ENCODE measurements around the gene DLG2. TPM values are rescaled to one million over a fixed set of nuclear protein-coding genes. Genes with fewer than 3 reads are reported as not detected.

DLG2 gene
- total RNA-seq, 1 donor from 2014 or later = 1.8 TPM

- no peak for DNase-seq (ENCODE audit: low read depth)
- Mint-ChIP-seq H3K9me3 (ENCODE audit: unreplicated experiment) (no peaks in the 10 kb centered on the region), H3K27ac (ENCODE audit: unreplicated experiment) (peak overlapping the region; percentile 28), H3K36me3 (ENCODE audit: low read depth, unreplicated experiment) (no peaks in the 10 kb centered on the region), H3K4me1 (ENCODE audit: low read depth, unreplicated experiment) (no peaks in the 10 kb centered on the region), H3K27me3 (ENCODE audit: low read depth, unreplicated experiment) (no peaks in the 10 kb centered on the region), H3K4me3 (ENCODE audit: unreplicated experiment) (no peak overlapping the region)
- H3K4me1 ChIP-seq (ENCODE audit: insufficient read depth, low read length) = no peaks in the 10 kb centered on the region
- H3K4me2 ChIP-seq (ENCODE audit: low read length) = no peak overlapping the region
- no peak overlapping the region for H3K4me3 ChIP-seq (ENCODE audit: insufficient read depth, low read depth, low read length)
- H3K27ac ChIP-seq (ENCODE audit: low read depth, low read length) = no peak overlapping the region
- no peak for FAIRE-seq
- no peak overlapping the region for H2AFZ ChIP-seq (ENCODE audit: low read depth, low read length)
- TF ChIP-seq EZH2 (IDR thresholded peaks at IDR 0.05; ENCODE audit: insufficient read depth, low read length) = no peak
- TF ChIP-seq CTCF (IDR thresholded peaks at IDR 0.05; ENCODE audit: insufficient read depth, low read depth, low read length) = no peak
- no peaks in the 10 kb centered on the region for H3K27me3 ChIP-seq (ENCODE audit: insufficient read depth, low read length)
- no peaks in the 10 kb centered on the region for H3K36me3 ChIP-seq (ENCODE audit: insufficient read depth, low read length)
- H3K9ac ChIP-seq (ENCODE audit: low read length) = no peak overlapping the region
- no peaks in the 10 kb centered on the region for H3K79me2 ChIP-seq (ENCODE audit: insufficient read depth, low read length)
- no peaks in the 10 kb centered on the region for H3K9me3 ChIP-seq (ENCODE audit: insufficient read depth, low read depth, low read length)
- H4K20me1 ChIP-seq (ENCODE audit: insufficient read depth, low read length) = no peaks in the 10 kb centered on the region
These were observed 1535.7 kb downstream of the DLG2 start for GRCh38 chr11:84091212-84091986.

DNA sequence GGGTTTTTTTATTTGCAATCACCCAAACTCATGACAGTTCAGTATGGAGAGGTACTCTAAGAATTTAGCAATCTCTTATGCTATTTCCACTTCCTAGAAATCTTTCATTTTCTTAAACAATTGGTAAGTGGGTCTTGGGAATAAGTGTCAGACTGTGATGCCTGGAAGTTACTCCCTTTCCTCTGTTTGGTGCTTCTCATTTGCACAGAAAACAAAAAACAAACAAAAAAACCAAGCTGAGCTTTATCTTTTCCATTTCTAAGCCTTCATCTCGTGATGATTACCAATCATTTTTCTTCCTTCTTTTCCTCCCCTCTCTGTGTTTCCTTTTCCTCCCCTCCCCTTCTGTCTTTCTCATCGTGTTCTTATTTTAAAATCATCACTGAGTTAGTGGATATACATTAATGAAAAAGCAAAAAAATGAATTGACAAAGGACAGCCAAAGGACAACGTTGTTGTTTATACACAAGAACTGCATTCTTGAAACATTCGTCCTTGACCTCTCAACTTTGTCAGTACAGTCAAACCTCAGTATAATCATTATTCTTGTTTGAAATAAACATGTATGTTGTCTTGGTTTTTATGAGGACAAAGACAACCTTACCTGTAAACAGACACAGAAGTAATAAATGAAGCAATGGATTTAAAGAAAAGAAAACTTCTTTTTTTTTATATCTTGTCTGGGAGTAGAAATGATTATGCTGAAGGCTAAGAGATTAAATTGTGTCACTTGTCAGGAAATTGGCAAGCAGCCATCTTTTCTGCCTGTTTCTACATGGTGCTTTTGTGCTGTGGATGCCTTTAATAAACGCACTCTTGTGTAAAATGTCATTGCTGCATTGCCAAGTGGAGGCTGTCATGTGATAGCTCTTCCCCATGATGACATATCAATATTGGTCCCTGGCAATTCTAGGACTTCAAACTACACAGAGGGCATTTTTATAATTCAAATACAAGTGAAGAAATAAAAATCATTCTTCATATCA, 1537.8 kb downstream of the DLG2 start:
- Histone ChIP-seq H3K27ac (ENCODE audit: low read depth, low read length) (no peak overlapping the region), H3K27me3 (ENCODE audit: insufficient read depth, low read length) (no peaks in the 10 kb centered on the region), H3K9me3 (ENCODE audit: insufficient read depth, low read depth, low read length) (no peaks in the 10 kb centered on the region), H2AFZ (ENCODE audit: low read depth, low read length) (no peak overlapping the region), H3K36me3 (ENCODE audit: insufficient read depth, low read length) (no peaks in the 10 kb centered on the region), H3K9ac (ENCODE audit: low read length) (no peak overlapping the region), H3K4me3 (ENCODE audit: insufficient read depth, low read depth, low read length) (no peak overlapping the region), H3K79me2 (ENCODE audit: insufficient read depth, low read length) (no peaks in the 10 kb centered on the region), H3K4me1 (ENCODE audit: insufficient read depth, low read length) (no peaks in the 10 kb centered on the region), H4K20me1 (ENCODE audit: insufficient read depth, low read length) (no peaks in the 10 kb centered on the region), H3K4me2 (ENCODE audit: low read length) (no peak overlapping the region)
- Mint-ChIP-seq H3K9me3 (ENCODE audit: unreplicated experiment) (no peaks in the 10 kb centered on the region), H3K4me1 (ENCODE audit: low read depth, unreplicated experiment) (no peaks in the 10 kb centered on the region), H3K27ac (ENCODE audit: unreplicated experiment) (no peak overlapping the region), H3K36me3 (ENCODE audit: low read depth, unreplicated experiment) (no peaks in the 10 kb centered on the region), H3K27me3 (ENCODE audit: low read depth, unreplicated experiment) (no peaks in the 10 kb centered on the region), H3K4me3 (ENCODE audit: unreplicated experiment) (no peak overlapping the region)
- no peak for TF ChIP-seq CTCF (IDR thresholded peaks at IDR 0.05; ENCODE audit: insufficient read depth, low read depth, low read length)
- TF ChIP-seq EZH2 (IDR thresholded peaks at IDR 0.05; ENCODE audit: insufficient read depth, low read length) = no peak
- DNase-seq (ENCODE audit: low read depth) (no peak), FAIRE-seq (no peak)
